Cardiac muscle cell (in vitro differentiated cells and primary cell): ENCODE measurements around the gene XPNPEP1. TPM values are rescaled to one million over a fixed set of nuclear protein-coding genes. Genes with fewer than 3 reads are reported as not detected.

Experiments used
- DNase-seq, 2 donors: peaks; one replicate each; pipeline versions ENCODE4 v3.0.0 to v3.0.0-alpha.2; 2010 to 2017; ENCODE audit warnings: low read depth in 1 of 2, low spot score in 1 of 2
- H3K27ac ChIP-seq: fragments of 200-600 bp; sonication (generic); 2 replicates; pipeline ENCODE4 v1.5.1; 2016
- H3K27me3 ChIP-seq: fragments of 200-600 bp; sonication (generic); 2 replicates; pipeline ENCODE4 v1.6.0; 2016; ENCODE audit warnings: control low read depth
- H3K36me3 ChIP-seq: fragments of 200-600 bp; sonication (generic); 2 replicates; pipeline ENCODE4 v1.5.1; 2016; ENCODE audit warnings: control low read depth
- H3K4me1 ChIP-seq: fragments of 200-600 bp; sonication (generic); 2 replicates; pipeline ENCODE4 v1.8.1; 2017; ENCODE audit warnings: low read depth, mild to moderate bottlenecking, mixed run types
- H3K4me3 ChIP-seq: fragments of 200-600 bp; sonication (generic); 2 replicates; pipeline ENCODE4 v1.5.1; 2016; ENCODE audit warnings: mild to moderate bottlenecking
- H3K9me3 ChIP-seq: fragments of 200-600 bp; sonication (generic); 2 replicates; pipeline ENCODE4 v1.5.1; 2017; ENCODE audit warnings: low read depth, mild to moderate bottlenecking, control low read depth
- CTCF ChIP-seq: IDR thresholded peaks from 2 replicates; pipeline ENCODE4 v1.5.1; 2012; ENCODE audit warnings: low read depth, mild to moderate bottlenecking, low read length
- polyA plus RNA-seq: library from polyadenylated mRNA; unstranded; fragments of >200 nt; fragmentation: Nextera tagmentation; extraction: Ambion mirVana; gene quantifications from 2 replicates; pipeline ENCODE4 v1.2.1, GENCODE V29; 2016
- total RNA-seq: library from RNA; depleted of rRNA; stranded (reverse); fragments of >200 nt; gene quantifications from 2 replicates; pipeline ENCODE4 v1.2.3, GENCODE V29; 2016

XPNPEP1 gene
- total and polyA plus RNA-seq, 2 experiments from 2014 or later, result 68.1 to 114 TPM

GRCh38 chr10:109946680-109947079 is 23.4 kb upstream of the XPNPEP1 start:
- Histone ChIP-seq H3K36me3 (no peaks in the 10 kb centered on the region), H3K4me1 (no peaks in the 10 kb centered on the region), H3K9me3 (no peaks in the 10 kb centered on the region), H3K27me3 (no peaks in the 10 kb centered on the region), H3K4me3 (no peak overlapping the region), H3K27ac (no peak overlapping the region)
- no peak for TF ChIP-seq CTCF
- no peak for DNase-seq

GRCh38 chr10:109945473-109946177 is 22.3 kb upstream of the XPNPEP1 start:
- no peak overlapping the region for H3K4me3 ChIP-seq
- H3K36me3 ChIP-seq, result no peaks in the 10 kb centered on the region
- H3K4me1 ChIP-seq, result no peaks in the 10 kb centered on the region
- no peak for DNase-seq
- no peaks in the 10 kb centered on the region for H3K27me3 ChIP-seq
- H3K27ac ChIP-seq, result no peak overlapping the region
- no peaks in the 10 kb centered on the region for H3K9me3 ChIP-seq
- no peak for TF ChIP-seq CTCF

- no peaks in the 10 kb centered on the region for H3K4me1 ChIP-seq
- no peak for DNase-seq
- no peak for TF ChIP-seq CTCF
- H3K27me3 ChIP-seq, result no peaks in the 10 kb centered on the region
- H3K9me3 ChIP-seq, result no peaks in the 10 kb centered on the region
- H3K27ac ChIP-seq, result no peak overlapping the region
- no peaks in the 10 kb centered on the region for H3K36me3 ChIP-seq
- no peak overlapping the region for H3K4me3 ChIP-seq
Observed at GRCh38 chr10:109944613-109945012, 21.3 kb upstream of the XPNPEP1 start.

GRCh38 chr10:109941236-109941862 is 18.0 kb upstream of the XPNPEP1 start:
- Histone ChIP-seq H3K9me3 (no peaks in the 10 kb centered on the region), H3K27me3 (no peaks in the 10 kb centered on the region), H3K36me3 (no peaks in the 10 kb centered on the region), H3K4me3 (no peak overlapping the region), H3K4me1 (no peaks in the 10 kb centered on the region), H3K27ac (no peak overlapping the region)
- no peak for TF ChIP-seq CTCF
- DNase-seq, result no peak

GRCh38 chr10:109940553-109940952 is 17.2 kb upstream of the XPNPEP1 start:
- H3K27ac ChIP-seq, result no peak overlapping the region
- no peaks in the 10 kb centered on the region for H3K36me3 ChIP-seq
- no peaks in the 10 kb centered on the region for H3K4me1 ChIP-seq
- H3K4me3 ChIP-seq, result no peak overlapping the region
- H3K27me3 ChIP-seq, result no peaks in the 10 kb centered on the region
- DNase-seq, result no peak
- no peaks in the 10 kb centered on the region for H3K9me3 ChIP-seq
- TF ChIP-seq CTCF, result no peak
